Mononuclear cell (primary cell): Measurements from ENCODE around the gene MTG2. TPM values are rescaled to one million over a fixed set of nuclear protein-coding genes. Genes with fewer than 3 reads are reported as not detected.

Source experiments
- H3K27me3 ChIP-seq: 2 replicates; pipeline ENCODE4 v1.6.0; 2011; ENCODE audit warnings: low read length, control low read depth; ENCODE audit not compliant: insufficient read depth
- H3K4me1 ChIP-seq: 2 replicates; pipeline ENCODE4 v1.5.1; 2011; ENCODE audit warnings: mild to moderate bottlenecking, low read length, control low read depth; ENCODE audit not compliant: insufficient read depth
- H3K4me3 ChIP-seq: 2 replicates; pipeline ENCODE4 v1.5.1; 2011; ENCODE audit warnings: mild to moderate bottlenecking, low read length, moderate library complexity
- H3K9me3 ChIP-seq: 2 replicates; pipeline ENCODE4 v1.5.1; 2011; ENCODE audit warnings: low read depth, mild to moderate bottlenecking, control low read depth, low read length
- total RNA-seq: library from RNA; depleted of rRNA; stranded (reverse); fragments of >200 nt; gene quantifications from one replicate; pipeline ENCODE4 v1.2.3, GENCODE V29; 2012

MTG2 gene
- total RNA-seq, 1 donor: 3.1 TPM

GRCh38 chr20:62197311-62197710, 14.5 kb downstream of the MTG2 start:
- H3K27me3 ChIP-seq: no peaks in the 10 kb centered on the region
- H3K4me1 ChIP-seq: no peaks in the 10 kb centered on the region
- no peaks in the 10 kb centered on the region for H3K9me3 ChIP-seq
- no peak overlapping the region for H3K4me3 ChIP-seq

GRCh38 chr20:62197801-62198200, 15.0 kb downstream of the MTG2 start:
- H3K27me3 ChIP-seq: no peaks in the 10 kb centered on the region
- H3K4me1 ChIP-seq: no peaks in the 10 kb centered on the region
- no peak overlapping the region for H3K4me3 ChIP-seq
- no peaks in the 10 kb centered on the region for H3K9me3 ChIP-seq

DNA sequence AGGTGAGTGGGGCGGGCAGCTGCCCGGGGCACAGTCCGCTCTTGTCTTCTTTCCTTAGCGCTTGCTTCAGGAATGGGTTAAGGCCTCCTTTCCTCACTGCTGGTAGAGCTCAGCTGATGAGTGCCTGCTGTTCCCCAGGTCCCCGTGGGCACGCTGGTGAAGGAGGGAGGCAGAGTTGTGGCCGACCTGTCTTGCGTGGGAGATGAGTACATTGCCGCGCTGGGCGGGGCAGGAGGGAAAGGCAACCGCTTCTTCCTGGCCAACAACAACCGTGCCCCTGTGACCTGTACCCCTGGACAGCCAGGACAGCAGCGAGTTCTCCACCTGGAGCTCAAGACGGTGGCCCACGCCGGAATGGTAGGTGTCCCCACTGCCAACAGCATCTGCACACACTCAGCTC, 15.7 kb downstream of the MTG2 start:
- Histone ChIP-seq H3K4me3 (no peak overlapping the region), H3K9me3 (no peaks in the 10 kb centered on the region), H3K4me1 (no peaks in the 10 kb centered on the region), H3K27me3 (no peaks in the 10 kb centered on the region)

DNA sequence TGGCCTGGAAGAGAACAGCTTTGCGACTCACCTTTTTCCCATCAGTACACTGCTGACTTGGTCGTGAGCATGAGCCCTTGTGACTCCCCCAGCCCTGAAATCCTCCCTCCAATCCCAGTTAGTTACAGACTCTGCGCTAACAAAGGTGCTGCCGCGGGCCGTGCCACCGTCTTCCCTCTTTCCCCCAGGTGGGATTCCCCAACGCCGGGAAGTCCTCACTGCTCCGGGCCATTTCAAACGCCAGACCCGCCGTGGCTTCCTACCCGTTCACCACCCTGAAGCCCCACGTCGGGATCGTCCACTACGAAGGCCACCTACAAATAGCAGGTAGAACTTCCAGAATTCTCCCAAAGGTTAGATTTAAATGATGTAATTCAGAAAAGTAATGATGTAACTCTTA, 16.1 kb downstream of the MTG2 start:
- Histone ChIP-seq H3K9me3 (no peaks in the 10 kb centered on the region), H3K27me3 (no peaks in the 10 kb centered on the region), H3K4me3 (no peak overlapping the region), H3K4me1 (no peaks in the 10 kb centered on the region)

- H3K4me3 ChIP-seq: no peak overlapping the region
- no peaks in the 10 kb centered on the region for H3K27me3 ChIP-seq
- H3K4me1 ChIP-seq: no peaks in the 10 kb centered on the region
- no peaks in the 10 kb centered on the region for H3K9me3 ChIP-seq
Measured at GRCh38 chr20:62200491-62201172, 17.8 kb downstream of the MTG2 start.

DNA sequence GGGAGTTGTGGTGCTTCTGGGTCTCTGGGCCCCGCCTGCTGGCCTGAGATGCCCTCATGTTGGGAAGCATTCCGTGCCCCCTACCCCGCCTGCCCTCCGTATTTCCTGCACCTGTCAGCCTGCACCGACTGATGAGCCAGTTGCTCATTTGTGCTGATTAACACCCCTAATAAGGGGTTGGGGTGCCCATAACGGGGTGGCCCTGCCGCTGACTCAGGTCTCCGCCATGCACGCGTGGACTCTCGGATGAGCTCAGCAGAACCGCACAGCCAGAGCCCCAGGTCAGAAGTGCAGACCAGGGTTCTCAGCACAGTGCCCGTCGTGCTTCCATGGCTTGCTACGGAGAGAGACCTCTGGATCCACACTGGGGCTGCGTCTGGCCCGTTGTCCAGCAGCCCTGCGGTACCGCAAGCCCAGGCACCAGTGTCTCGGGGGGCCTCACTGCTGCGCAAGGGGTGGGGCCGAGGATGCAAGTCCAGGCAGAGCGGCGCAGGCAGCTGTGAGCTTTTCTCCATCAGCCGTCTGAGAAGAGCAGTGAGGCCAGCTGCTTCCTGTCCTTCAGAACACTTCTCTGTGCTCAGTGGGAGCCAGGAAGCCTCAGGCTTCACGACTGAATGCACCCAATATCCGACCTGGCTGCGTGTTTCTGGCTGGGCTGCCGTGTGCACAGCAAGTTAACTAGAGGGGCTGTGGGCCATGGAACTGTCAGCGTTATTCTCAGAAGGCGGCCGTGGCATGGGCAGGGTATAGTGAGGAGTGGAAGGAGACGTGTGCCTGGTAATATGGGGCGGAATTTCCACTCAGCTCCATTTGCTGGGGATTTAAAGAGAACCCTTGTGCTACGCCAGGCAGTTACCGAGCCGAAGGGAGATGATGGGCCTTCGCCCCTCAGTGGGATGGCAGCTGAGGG, 18.6 kb downstream of the MTG2 start:
- Histone ChIP-seq H3K4me3 (no peak overlapping the region), H3K9me3 (no peaks in the 10 kb centered on the region), H3K27me3 (no peaks in the 10 kb centered on the region), H3K4me1 (no peaks in the 10 kb centered on the region)

DNA sequence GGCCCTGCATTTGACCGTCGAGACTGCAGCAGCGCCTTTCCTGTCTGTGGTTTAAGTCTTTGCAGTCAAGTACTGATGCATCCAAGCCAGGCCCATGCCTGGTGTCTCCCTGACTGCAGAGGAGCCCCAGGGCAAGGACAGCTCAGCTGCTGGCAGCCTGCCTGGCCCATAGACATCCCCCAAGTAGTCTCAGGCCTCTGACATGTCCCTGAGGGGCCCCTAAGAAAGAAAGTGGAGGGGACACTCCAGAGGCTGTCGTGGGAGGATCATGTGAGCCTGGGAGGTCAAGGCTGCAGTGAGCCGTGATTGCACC, 19.2 kb downstream of the MTG2 start:
- H3K27me3 ChIP-seq: no peaks in the 10 kb centered on the region
- no peaks in the 10 kb centered on the region for H3K4me1 ChIP-seq
- H3K4me3 ChIP-seq: no peak overlapping the region
- no peaks in the 10 kb centered on the region for H3K9me3 ChIP-seq

- Histone ChIP-seq H3K27me3 (no peaks in the 10 kb centered on the region), H3K4me1 (no peaks in the 10 kb centered on the region), H3K9me3 (no peaks in the 10 kb centered on the region), H3K4me3 (no peak overlapping the region)
Measured at GRCh38 chr20:62202676-62203377, 20.0 kb downstream of the MTG2 start.

DNA sequence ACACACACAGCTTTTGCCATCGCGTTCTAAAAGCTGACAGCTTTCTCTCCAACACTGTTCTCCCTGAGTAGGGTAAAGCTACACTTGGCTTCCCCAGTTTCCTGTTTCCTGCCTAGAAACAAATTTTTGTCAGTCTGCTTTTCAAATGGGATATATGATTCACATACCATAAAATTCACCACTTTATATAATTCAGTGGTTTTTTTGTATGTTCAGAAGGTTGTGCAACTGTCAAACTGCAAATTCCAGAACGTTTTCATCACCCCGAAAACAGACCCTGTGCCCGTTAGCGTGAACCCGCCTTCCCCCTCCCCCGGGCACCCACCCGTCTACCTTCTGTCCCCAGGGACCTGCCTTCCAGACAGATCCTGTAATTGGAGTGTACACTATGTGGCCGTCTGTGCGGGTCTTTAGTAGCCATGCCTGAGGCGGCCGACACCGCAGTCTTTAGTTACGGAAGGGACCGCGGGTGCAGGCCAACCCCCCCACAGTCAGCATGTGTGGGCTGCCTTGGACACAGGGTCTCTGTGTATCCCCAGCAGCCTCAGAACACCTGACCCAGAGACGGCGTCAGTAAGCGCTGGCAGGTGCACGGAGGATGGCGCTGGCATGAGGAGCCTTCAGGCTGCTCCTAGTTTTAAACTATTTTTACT, 20.7 kb downstream of the MTG2 start:
- Histone ChIP-seq H3K4me1 (no peaks in the 10 kb centered on the region), H3K4me3 (no peak overlapping the region), H3K27me3 (no peaks in the 10 kb centered on the region), H3K9me3 (no peaks in the 10 kb centered on the region)

- no peaks in the 10 kb centered on the region for H3K27me3 ChIP-seq
- H3K4me3 ChIP-seq: no peak overlapping the region
- H3K9me3 ChIP-seq: no peaks in the 10 kb centered on the region
Measured at GRCh38 chr20:62205618-62206387, 23.0 kb downstream of the MTG2 start.

GRCh38 chr20:62206388-62206775, 23.6 kb downstream of the MTG2 start:
- no peaks in the 10 kb centered on the region for H3K4me1 ChIP-seq
- H3K4me3 ChIP-seq: no peak overlapping the region
- no peaks in the 10 kb centered on the region for H3K9me3 ChIP-seq
- H3K27me3 ChIP-seq: no peaks in the 10 kb centered on the region

More at GRCh38 chr20:62205618-62206387, 23.0 kb downstream of the MTG2 start:
- H3K4me1 ChIP-seq: no peaks in the 10 kb centered on the region

GRCh38 chr20:62208061-62208794, 25.4 kb downstream of the MTG2 start:
- no peaks in the 10 kb centered on the region for H3K4me1 ChIP-seq
- no peaks in the 10 kb centered on the region for H3K27me3 ChIP-seq
- no peaks in the 10 kb centered on the region for H3K9me3 ChIP-seq
- H3K4me3 ChIP-seq: no peak overlapping the region

DNA sequence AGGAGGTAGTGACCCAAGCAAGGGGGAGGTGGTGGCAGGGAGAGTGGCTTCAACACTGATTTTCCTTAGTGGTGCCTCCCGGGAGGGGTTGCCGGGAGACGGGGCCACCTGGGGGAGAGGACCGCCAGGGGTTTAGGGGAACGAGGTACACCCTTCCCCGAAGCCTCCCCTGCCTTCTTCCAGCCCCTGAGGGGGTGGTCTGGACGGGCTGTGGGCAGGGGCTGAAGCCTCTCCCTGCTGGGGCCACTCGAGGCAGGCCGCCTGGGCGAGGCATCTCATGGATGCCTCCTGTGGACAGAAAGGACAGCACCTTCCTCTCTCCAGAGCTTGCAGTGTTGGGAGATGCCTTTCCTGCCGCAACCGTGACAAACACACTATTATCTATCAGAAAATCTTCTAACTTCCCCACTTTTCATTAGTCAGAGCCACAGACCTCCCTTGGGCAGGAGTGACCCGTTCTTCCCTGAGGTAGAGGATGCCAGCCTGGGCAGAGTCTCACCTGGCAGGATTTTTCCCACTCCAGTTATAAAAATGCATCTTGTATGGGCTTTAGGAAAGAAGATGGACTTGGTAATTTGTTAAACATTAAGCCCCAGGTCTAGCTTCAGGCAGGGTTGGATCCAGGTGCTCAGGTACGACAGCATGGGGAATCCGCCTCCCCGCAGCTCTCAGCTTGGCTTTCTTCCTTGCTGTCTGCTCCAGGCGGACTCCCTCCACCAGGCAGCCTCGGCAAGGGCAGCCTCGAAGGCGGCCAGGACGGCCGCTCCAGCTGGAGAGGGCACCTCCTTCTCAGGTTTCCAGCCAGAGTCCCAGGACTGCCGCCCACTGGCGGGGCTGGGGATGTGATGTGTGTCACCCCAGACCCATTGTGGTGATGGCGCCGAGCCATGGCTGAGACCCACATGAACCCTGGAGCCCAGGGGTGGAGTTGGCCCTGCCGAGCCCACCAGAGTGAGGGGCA, 26.2 kb downstream of the MTG2 start:
- no peak overlapping the region for H3K4me3 ChIP-seq
- H3K9me3 ChIP-seq: no peaks in the 10 kb centered on the region
- no peaks in the 10 kb centered on the region for H3K27me3 ChIP-seq
- no peaks in the 10 kb centered on the region for H3K4me1 ChIP-seq
